H54 (cell line): Measurements from ENCODE around the gene BTBD7.
"Not testable (repeated sequence)": the region's sequence is repeated elsewhere in the genome, so short reads cannot be mapped to it uniquely, and the experiment has no call there.

ENCODE experiments used
- DNase-seq: peaks from one replicate; pipeline ENCODE4 v3.0.0; 2011; ENCODE audit warnings: low spot score, mixed read lengths; ENCODE audit not compliant: insufficient read length
- FAIRE-seq: peaks from 3 replicates; lab custom pipeline; 2011; peaks lifted over from hg19 to GRCh38; lab: Jason Lieb, UNC
- POLR2A ChIP-seq: IDR thresholded peaks from 2 replicates; pipeline ENCODE4 v1.6.1; 2011; ENCODE audit warnings: low read depth, mild to moderate bottlenecking, low read length

The BTBD7 gene

DNA sequence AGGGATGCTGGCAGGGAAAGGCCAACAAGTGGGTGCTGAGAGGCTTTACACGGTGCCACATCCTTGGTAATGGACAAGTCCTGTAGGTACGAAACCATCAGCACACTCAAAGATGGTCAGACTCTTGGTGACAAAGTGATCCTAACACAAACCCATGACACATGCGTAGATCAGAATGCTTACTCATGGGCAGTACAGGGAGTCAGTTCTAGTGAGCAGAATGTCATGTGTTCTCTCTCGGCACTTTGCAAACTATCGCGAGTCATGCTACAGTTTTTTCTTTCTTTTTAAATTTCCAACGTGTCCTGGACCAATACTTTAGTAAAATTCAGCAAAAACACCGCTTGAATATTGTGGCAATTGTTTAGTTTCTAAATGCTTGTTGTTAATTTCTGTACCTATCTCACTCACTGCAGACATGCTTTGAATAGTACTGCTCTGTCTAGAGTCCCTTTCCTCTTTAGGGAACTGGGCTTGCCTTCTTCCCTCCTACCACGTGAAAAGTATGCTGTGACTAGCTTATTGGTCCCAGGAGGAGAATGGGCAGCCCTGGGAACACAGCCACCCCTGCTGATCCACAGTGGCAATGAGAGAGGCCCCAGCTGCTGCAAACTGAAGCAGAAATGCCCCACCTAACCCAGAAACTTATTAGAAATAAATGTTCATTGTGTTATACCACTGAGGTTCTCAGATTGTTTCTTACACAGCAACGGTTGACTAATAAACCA is 63.3 kb downstream of the BTBD7 start:
- no peak for TF ChIP-seq POLR2A
- DNase-seq: peak; percentile 55
- peak; percentile 99 for FAIRE-seq

- no peak for FAIRE-seq
- TF ChIP-seq POLR2A: no peak
Observed at GRCh38 chr14:93268406-93268805, 64.4 kb downstream of the BTBD7 start.

DNA sequence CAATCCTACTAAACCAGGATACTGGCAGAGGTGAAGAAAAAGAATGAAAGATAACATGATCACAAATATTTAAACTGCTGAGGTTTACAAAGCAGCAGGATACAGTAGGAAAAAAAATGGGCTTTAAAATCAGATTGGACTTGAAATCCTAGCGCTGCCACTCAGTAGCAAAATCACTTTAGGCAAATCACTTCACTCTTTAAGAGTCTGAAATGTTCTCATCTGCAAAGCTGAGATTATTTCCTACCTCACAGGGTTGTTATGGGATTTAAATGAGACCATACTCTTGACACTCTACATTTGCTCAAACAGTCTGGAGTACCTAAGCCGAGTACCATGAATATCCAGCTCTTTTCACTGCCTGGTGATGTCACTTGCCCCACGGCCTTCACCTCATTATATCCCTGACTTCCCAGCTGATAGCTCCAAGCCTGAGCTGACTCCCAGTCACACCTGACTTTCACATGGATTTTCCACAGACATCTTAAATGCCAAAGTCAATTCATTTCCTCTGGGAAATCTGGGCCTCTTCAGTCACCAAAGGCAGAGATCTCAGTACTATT is 65.6 kb downstream of the BTBD7 start:
- DNase-seq: no peak
- FAIRE-seq: no peak
- TF ChIP-seq POLR2A: no peak

More at GRCh38 chr14:93268406-93268805, 64.4 kb downstream of the BTBD7 start:
- DNase-seq: no peak

DNA sequence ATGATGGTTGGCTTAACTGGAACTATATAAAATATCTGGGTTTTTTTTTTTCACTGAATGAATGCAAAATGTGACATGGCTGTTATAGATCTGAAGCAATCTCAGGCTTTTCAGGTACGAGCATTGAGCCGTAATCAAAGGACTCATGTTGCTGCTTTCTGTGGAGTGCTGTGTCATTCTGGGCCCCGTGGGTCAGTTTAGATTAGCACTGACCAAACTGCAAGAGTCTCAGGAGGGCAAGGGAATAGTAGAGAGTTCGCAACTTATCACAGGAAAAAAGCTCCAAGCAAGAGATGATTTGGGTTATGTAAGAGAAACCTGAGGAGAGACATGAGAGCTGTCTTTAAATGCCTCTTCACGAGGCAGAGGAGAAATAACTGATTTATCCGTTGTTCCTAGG is 66.7 kb downstream of the BTBD7 start:
- DNase-seq (no peak), FAIRE-seq (no peak)
- TF ChIP-seq POLR2A: no peak

DNA sequence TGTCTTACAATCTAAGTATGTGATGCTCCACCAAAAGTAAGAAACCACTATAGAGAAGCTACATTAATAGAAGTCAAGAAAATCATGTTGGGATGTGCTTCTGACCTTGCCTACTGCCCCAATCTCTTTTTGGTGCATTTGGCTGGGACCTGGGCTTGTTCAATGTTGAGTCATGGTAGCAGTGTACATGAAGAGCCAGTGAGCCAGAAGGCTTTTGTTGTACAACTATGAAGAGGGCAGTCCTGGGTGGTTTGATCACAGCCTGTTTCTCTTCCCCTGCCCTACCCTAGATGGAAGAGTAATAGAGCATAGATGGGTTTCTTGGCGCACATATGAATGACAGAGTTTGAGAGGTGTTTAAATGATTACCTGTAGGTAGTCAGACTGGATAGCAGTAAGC is 69.4 kb downstream of the BTBD7 start:
- FAIRE-seq (peak; percentile 6), DNase-seq (no peak)
- no peak for TF ChIP-seq POLR2A

DNA sequence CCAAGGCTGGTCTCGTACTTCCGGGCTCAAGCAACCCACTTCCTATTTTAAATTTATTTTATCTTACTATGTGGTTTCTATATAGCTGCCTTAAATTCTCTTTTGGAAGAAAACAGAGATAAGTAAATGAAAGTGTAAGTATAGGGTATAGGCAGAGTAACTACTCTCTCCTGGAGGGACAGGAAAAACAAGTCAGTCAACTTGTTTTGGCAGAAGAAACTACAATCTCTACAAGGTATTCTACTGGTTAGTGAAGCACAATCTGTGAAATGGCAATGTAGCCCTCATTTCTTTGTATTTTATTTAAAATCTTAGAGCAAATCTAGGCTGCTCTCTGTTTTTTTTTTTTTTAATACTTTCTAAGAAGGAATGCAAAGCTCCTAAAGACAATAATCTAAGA is 70.4 kb downstream of the BTBD7 start:
- DNase-seq: no peak
- no peak for TF ChIP-seq POLR2A
- FAIRE-seq: no peak

- DNase-seq (no peak), FAIRE-seq (no peak)
Observed at GRCh38 chr14:93249128-93249831, 83.6 kb downstream of the BTBD7 start.

GRCh38 chr14:93246534-93246933 is 86.3 kb downstream of the BTBD7 start:
- FAIRE-seq: no peak
- TF ChIP-seq POLR2A: no peak
- DNase-seq: no peak

More at GRCh38 chr14:93249128-93249831, 83.6 kb downstream of the BTBD7 start:
- TF ChIP-seq POLR2A: no peak

DNA sequence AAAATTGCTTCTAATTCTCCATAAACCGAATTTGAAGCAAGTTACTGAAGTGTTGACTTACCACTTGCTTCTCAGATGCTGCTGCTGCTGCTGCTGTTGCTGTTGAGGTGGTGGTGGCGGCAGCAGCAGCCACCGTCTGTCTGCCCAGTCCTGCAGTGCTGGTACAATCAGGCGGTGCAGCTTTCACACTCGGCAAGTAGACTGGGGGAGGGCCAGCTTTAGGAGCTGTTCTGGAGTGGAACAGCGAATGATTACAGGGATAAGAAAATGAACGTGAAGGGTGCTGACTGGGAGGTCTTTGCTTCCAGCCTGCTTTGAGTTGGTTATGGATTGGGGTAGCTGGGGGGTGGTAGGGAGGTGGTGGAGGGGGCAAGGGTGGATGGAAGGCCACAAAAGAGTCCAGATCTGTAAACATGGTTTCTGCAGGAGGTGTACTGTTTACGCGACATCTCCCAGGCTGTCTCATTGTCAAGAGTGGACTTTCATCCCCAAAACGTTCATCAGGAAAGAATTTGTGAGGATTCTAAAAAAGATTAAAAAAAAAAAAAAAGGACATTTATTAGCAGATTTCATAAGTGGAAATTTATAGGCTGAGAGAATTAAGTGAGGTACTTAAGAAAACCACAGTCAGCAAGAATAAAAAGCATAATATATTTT is 86.9 kb downstream of the BTBD7 start:
- FAIRE-seq (no peak), DNase-seq (no peak)
- TF ChIP-seq POLR2A: no peak

DNA sequence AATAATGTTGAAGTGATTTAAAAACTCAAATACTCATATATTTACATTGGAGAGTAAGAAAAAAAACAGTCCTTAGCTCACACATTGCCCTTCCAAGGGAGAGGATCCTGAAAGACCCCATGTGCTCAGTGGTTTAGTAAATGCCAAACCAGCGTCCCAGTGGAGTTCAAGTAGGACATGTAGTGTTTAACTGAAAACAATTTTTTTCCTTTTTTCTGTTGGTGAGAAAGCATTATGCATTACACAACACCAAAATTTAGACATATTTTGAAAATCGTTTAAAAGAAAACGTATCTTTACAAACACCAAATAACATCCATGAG is 92.2 kb downstream of the BTBD7 start:
- FAIRE-seq: no peak
- no peak for DNase-seq
- TF ChIP-seq POLR2A: no peak

- DNase-seq (peak; percentile 57), FAIRE-seq (no peak)
- TF ChIP-seq POLR2A: no peak
Observed at GRCh38 chr14:93239869-93240677, 92.8 kb downstream of the BTBD7 start.

DNA sequence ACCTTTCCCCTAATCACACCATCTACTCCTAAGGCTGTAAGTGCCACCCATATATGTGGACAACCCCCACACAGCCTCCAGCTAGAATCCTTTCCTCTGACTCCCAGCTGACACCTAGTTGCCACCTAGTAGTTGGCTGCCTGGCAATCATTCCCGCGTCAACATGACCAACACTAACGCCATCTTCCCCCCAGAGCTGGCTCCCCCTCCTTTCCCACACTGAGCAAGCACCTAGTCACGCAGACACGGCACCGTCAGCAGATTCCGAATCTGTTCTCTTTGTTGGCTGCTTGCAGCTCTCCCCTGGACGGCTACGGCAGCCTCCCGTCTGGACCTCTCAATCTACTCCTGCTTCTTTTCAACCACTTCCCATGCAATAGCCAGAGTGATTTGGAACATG is 98.0 kb downstream of the BTBD7 start:
- DNase-seq: peak; percentile 84
- peak; percentile 78 for FAIRE-seq
- TF ChIP-seq POLR2A: no peak

DNA sequence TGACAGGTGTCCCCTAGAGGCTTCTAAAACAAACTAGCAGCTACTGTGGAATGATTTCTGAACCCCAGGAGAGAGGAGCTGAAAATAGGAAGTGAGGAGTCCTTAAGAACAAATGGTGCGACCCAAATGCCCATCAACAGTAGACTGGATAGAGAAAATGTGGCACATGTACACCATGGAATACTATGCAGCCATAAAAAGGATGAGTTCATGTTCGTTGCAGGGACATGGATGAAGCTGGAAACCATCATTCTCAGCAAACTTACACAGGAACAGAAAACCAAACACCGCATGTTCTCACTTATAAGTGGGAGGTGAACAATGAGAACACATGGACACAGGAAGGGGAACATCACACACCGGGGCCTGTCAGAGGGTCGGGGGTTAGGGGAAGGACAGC is 99.8 kb downstream of the BTBD7 start:
- FAIRE-seq: not testable (repeated sequence)

More for the DNA sequence above, 99.8 kb downstream of the BTBD7 start:
- DNase-seq: not testable (repeated sequence)
